Suppressor macrophage treated with lipopolysaccharide for 4 hours (primary cell): ENCODE measurements around the gene RNASE1.
"Not testable (repeated sequence)": the region's sequence is repeated elsewhere in the genome, so short reads cannot be mapped to it uniquely, and the experiment has no call there.

Source experiments
- DNase-seq: peaks from one replicate; pipeline ENCODE4 v3.0.0-alpha.2; 2020

Gene RNASE1

GRCh38 chr14:20802341-20803084, at the start of gene RNASE1:
TSS of gene RNASE1 (minus strand) at chr14:20802844. CDS start at chr14:20802068, 776 bp downstream.
- peak; percentile 57 for DNase-seq

- DNase-seq = no peak
These were observed 46.4 kb upstream of the RNASE1 start for GRCh38 chr14:20848955-20849570.

- DNase-seq = peak; percentile 76
These were observed 45.8 kb upstream of the RNASE1 start for GRCh38 chr14:20848316-20848954.

GRCh38 chr14:20846560-20846959, 43.9 kb upstream of the RNASE1 start:
- DNase-seq = peak; percentile 55

GRCh38 chr14:20841096-20841495, 38.5 kb upstream of the RNASE1 start:
- no peak for DNase-seq

GRCh38 chr14:20837831-20838230, 35.2 kb upstream of the RNASE1 start:
- DNase-seq = no peak

- DNase-seq = peak; percentile 42
These were observed 34.2 kb upstream of the RNASE1 start for GRCh38 chr14:20836668-20837338.

GRCh38 chr14:20834899-20835298, 32.3 kb upstream of the RNASE1 start:
- DNase-seq = no peak

GRCh38 chr14:20830831-20831230, 28.2 kb upstream of the RNASE1 start:
- DNase-seq = no peak

GRCh38 chr14:20828024-20828694, 25.5 kb upstream of the RNASE1 start:
- DNase-seq = not testable (repeated sequence)

- peak; percentile 44 for DNase-seq
These were observed 24.7 kb upstream of the RNASE1 start for GRCh38 chr14:20827326-20827725.

- not testable (repeated sequence) for DNase-seq
These were observed 24.0 kb upstream of the RNASE1 start for GRCh38 chr14:20826666-20827065.

GRCh38 chr14:20823859-20824258, 21.2 kb upstream of the RNASE1 start:
- no peak for DNase-seq

- peak; percentile 93 for DNase-seq
These were observed 19.0 kb upstream of the RNASE1 start for GRCh38 chr14:20821521-20822108.

- DNase-seq = no peak
These were observed 17.6 kb upstream of the RNASE1 start for GRCh38 chr14:20820063-20820904.

GRCh38 chr14:20818861-20819260, 16.2 kb upstream of the RNASE1 start:
- DNase-seq = no peak

- DNase-seq = not testable (repeated sequence)
These were observed 13.3 kb upstream of the RNASE1 start for GRCh38 chr14:20815946-20816345.

- DNase-seq = no peak
These were observed 9.6 kb upstream of the RNASE1 start for GRCh38 chr14:20811986-20812975.

- DNase-seq = no peak
These were observed 7.3 kb upstream of the RNASE1 start for GRCh38 chr14:20809917-20810316.

GRCh38 chr14:20808162-20808483, 5.5 kb upstream of the RNASE1 start:
- no peak for DNase-seq
